ENCODE measurements around the gene BATF. TPM values are rescaled to one million over a fixed set of nuclear protein-coding genes. Genes with fewer than 3 reads are reported as not detected.

The BATF gene
- total and polyA plus RNA-seq, 2 experiments from 2014 or later = not detected

- H3K36me3 ChIP-seq (ENCODE audit: insufficient read depth) = no peaks in the 10 kb centered on the region
- no peaks in the 10 kb centered on the region for H3F3A ChIP-seq (replicated peaks; ENCODE audit: low read depth)
- Mint-ChIP-seq H3K27me3 (ENCODE audit: insufficient read depth, low read depth, poor library complexity) (peaks cover 10% of the 10 kb centered on the region), H3K36me3 (ENCODE audit: low read depth) (no peaks in the 10 kb centered on the region), H3K4me1 (peaks cover 8% of the 10 kb centered on the region), H3K9me3 (no peaks in the 10 kb centered on the region; the same call in 2 of the 3 replicates), H3K4me3 (no peak overlapping the region), H3K27ac (no peak overlapping the region)
- DNase-seq (ENCODE audit: low spot score) (no peak), ATAC-seq (no peak)
- H3K27me3 ChIP-seq (ENCODE audit: insufficient read depth) = no peaks in the 10 kb centered on the region
- H4K20me1 ChIP-seq (replicated peaks; ENCODE audit: insufficient read depth) = no peaks in the 10 kb centered on the region
- TF ChIP-seq NANOG (IDR thresholded peaks at IDR 0.05; ENCODE audit: borderline replicate concordance) = no peak
- no peak for TF ChIP-seq CTCF (conservative IDR thresholded peaks at IDR 0.05; ENCODE audit: low read depth in 2 of 2)
- TF ChIP-seq, protein P1, sequence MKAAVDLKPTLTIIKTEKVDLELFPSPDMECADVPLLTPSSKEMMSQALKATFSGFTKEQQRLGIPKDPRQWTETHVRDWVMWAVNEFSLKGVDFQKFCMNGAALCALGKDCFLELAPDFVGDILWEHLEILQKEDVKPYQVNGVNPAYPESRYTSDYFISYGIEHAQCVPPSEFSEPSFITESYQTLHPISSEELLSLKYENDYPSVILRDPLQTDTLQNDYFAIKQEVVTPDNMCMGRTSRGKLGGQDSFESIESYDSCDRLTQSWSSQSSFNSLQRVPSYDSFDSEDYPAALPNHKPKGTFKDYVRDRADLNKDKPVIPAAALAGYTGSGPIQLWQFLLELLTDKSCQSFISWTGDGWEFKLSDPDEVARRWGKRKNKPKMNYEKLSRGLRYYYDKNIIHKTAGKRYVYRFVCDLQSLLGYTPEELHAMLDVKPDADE (IDR thresholded peaks at IDR 0.05) = no peak
- TF ChIP-seq EZH2phosphoT487 (IDR thresholded peaks at IDR 0.05; ENCODE audit: unreplicated experiment) = no peak
- H3K4me3 ChIP-seq = no peak overlapping the region
- H3K4me2 ChIP-seq = no peak overlapping the region
- no peak overlapping the region for H2AFZ ChIP-seq
- H3K79me2 ChIP-seq (replicated peaks; ENCODE audit: insufficient read depth) = no peaks in the 10 kb centered on the region
- 0 out of 2 replicates have a peak, but pooled peaks cover 5% of the 10 kb centered on the region for H3K9me2 ChIP-seq (ENCODE audit: insufficient read depth)
- H3K4me1 ChIP-seq (ENCODE audit: insufficient read depth) = peaks cover 6% of the 10 kb centered on the region; the same call in 1 of the 2 replicates
- no peak overlapping the region for H3K27ac ChIP-seq (ENCODE audit: low read depth)
These were observed 42.8 kb downstream of the BATF start for GRCh38 chr14:75565056-75565455.

- Histone ChIP-seq H3K79me2 (replicated peaks; ENCODE audit: insufficient read depth) (no peaks in the 10 kb centered on the region), H3F3A (replicated peaks; ENCODE audit: low read depth) (no peaks in the 10 kb centered on the region), H3K27me3 (ENCODE audit: insufficient read depth) (no peaks in the 10 kb centered on the region), H3K9me2 (ENCODE audit: insufficient read depth) (0 out of 2 replicates have a peak, but pooled peaks cover 5% of the 10 kb centered on the region), H3K4me2 (no peak overlapping the region), H4K20me1 (replicated peaks; ENCODE audit: insufficient read depth) (no peaks in the 10 kb centered on the region), H3K4me3 (no peak overlapping the region), H3K27ac (ENCODE audit: low read depth) (no peak overlapping the region), H3K4me1 (ENCODE audit: insufficient read depth) (no peaks in the 10 kb centered on the region), H3K36me3 (ENCODE audit: insufficient read depth) (no peaks in the 10 kb centered on the region), H2AFZ (no peak overlapping the region)
- no peak for ATAC-seq
- Mint-ChIP-seq H3K27me3 (ENCODE audit: insufficient read depth, low read depth, poor library complexity) (peaks cover 4% of the 10 kb centered on the region), H3K4me3 (no peak overlapping the region), H3K27ac (no peak overlapping the region), H3K4me1 (no peaks in the 10 kb centered on the region; the same call in 2 of the 3 replicates), H3K36me3 (ENCODE audit: low read depth) (no peaks in the 10 kb centered on the region), H3K9me3 (no peaks in the 10 kb centered on the region; the same call in 2 of the 3 replicates)
- DNase-seq (ENCODE audit: low spot score) = no peak
- TF ChIP-seq NANOG (IDR thresholded peaks at IDR 0.05; ENCODE audit: borderline replicate concordance) (no peak), EZH2phosphoT487 (IDR thresholded peaks at IDR 0.05; ENCODE audit: unreplicated experiment) (no peak), STAT1 (IDR thresholded peaks at IDR 0.05; ENCODE audit: unreplicated experiment) (no peak), CREB1 (CRISPR knock-in tag; IDR thresholded peaks at IDR 0.05; ENCODE audit: low read depth) (no peak), POLR2AphosphoS5 (IDR thresholded peaks at IDR 0.05; ENCODE audit: low read depth) (no peak), ZNF114 (CRISPR knock-in tag; IDR thresholded peaks at IDR 0.05) (no peak), ZNF331 (CRISPR knock-in tag; IDR thresholded peaks at IDR 0.05; ENCODE audit: low read depth) (no peak), EZH2 (IDR thresholded peaks at IDR 0.05; ENCODE audit: low read depth, unreplicated experiment) (no peak)
- TF ChIP-seq, protein P1 (IDR thresholded peaks at IDR 0.05) = no peak
- TF ChIP-seq, protein P2, sequence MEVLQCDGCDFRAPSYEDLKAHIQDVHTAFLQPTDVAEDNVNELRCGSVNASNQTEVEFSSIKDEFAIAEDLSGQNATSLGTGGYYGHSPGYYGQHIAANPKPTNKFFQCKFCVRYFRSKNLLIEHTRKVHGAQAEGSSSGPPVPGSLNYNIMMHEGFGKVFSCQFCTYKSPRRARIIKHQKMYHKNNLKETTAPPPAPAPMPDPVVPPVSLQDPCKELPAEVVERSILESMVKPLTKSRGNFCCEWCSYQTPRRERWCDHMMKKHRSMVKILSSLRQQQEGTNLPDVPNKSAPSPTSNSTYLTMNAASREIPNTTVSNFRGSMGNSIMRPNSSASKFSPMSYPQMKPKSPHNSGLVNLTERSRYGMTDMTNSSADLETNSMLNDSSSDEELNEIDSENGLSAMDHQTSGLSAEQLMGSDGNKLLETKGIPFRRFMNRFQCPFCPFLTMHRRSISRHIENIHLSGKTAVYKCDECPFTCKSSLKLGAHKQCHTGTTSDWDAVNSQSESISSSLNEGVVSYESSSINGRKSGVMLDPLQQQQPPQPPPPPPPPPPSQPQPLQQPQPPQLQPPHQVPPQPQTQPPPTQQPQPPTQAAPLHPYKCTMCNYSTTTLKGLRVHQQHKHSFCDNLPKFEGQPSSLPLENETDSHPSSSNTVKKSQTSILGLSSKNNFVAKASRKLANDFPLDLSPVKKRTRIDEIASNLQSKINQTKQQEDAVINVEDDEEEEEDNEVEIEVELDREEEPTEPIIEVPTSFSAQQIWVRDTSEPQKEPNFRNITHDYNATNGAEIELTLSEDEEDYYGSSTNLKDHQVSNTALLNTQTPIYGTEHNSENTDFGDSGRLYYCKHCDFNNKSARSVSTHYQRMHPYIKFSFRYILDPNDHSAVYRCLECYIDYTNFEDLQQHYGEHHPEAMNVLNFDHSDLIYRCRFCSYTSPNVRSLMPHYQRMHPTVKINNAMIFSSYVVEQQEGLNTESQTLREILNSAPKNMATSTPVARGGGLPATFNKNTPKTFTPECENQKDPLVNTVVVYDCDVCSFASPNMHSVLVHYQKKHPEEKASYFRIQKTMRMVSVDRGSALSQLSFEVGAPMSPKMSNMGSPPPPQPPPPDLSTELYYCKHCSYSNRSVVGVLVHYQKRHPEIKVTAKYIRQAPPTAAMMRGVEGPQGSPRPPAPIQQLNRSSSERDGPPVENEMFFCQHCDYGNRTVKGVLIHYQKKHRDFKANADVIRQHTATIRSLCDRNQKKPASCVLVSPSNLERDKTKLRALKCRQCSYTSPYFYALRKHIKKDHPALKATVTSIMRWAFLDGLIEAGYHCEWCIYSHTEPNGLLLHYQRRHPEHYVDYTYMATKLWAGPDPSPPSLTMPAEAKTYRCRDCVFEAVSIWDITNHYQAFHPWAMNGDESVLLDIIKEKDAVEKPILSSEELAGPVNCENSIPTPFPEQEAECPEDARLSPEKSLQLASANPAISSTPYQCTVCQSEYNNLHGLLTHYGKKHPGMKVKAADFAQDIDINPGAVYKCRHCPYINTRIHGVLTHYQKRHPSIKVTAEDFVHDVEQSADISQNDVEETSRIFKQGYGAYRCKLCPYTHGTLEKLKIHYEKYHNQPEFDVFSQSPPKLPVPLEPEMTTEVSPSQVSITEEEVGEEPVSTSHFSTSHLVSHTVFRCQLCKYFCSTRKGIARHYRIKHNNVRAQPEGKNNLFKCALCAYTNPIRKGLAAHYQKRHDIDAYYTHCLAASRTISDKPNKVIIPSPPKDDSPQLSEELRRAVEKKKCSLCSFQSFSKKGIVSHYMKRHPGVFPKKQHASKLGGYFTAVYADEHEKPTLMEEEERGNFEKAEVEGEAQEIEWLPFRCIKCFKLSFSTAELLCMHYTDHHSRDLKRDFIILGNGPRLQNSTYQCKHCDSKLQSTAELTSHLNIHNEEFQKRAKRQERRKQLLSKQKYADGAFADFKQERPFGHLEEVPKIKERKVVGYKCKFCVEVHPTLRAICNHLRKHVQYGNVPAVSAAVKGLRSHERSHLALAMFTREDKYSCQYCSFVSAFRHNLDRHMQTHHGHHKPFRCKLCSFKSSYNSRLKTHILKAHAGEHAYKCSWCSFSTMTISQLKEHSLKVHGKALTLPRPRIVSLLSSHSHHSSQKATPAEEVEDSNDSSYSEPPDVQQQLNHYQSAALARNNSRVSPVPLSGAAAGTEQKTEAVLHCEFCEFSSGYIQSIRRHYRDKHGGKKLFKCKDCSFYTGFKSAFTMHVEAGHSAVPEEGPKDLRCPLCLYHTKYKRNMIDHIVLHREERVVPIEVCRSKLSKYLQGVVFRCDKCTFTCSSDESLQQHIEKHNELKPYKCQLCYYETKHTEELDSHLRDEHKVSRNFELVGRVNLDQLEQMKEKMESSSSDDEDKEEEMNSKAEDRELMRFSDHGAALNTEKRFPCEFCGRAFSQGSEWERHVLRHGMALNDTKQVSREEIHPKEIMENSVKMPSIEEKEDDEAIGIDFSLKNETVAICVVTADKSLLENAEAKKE (CRISPR knock-in tag; IDR thresholded peaks at IDR 0.05) = no peak
These were observed 44.1 kb downstream of the BATF start for GRCh38 chr14:75566321-75566720.

Measured in GM23338 (cell line).